NCI-H2029 treated with DMSO at 0.1 percent for 48 hours (cell line): ENCODE data around the gene ASCC1.
"Not testable (repeated sequence)": the region's sequence is repeated elsewhere in the genome, so short reads cannot be mapped to it uniquely, and the experiment has no call there.

Source experiments
- DNase-seq: peaks from one replicate; lab custom pipeline; 2025; lab: John Stamatoyannopoulos, UW

Gene ASCC1

DNA sequence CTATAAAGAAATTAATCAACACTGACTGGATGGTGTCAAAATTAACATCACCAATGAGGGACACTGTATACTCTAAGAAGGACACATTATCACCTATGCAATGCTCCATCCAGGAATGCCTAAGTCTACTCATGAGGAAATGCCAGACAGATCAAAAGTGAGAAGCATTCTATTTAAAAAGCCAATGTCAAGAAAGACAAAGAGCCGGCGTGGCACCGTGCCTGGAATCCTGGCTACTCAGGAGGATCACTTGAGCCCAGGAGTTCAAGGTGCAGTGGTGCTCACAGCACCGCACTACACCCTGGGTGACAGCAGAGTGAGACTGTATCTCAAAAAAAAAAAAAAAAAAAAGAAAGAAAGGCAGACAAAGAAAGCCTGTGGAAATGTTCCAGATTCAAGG lies 45.8 kb downstream of the ASCC1 start:
- no peak for DNase-seq

- no peak for DNase-seq
Observed at GRCh38 chr10:72167118-72167517, 49.0 kb downstream of the ASCC1 start.

GRCh38 chr10:72164617-72165016 lies 51.5 kb downstream of the ASCC1 start:
- no peak for DNase-seq

DNA sequence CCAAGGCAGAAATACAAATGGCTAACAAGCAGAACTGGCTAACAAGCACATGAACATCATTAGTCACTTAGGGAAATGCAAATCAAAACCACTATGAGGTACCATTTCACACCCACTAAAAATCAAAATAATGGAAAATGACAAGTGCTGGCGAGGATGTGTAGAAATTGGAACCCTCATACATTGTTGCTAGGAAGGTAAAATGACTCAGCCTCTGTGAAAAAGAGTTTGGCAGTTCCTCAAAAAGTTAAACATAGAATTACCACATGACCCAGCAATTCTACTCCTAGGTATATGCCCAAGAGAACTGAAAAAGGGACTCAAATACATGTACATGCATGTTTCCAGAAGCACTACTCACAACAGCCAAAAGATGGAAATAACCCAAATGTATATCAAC lies 53.1 kb downstream of the ASCC1 start:
- DNase-seq, result no peak

GRCh38 chr10:72158176-72158575 lies 57.9 kb downstream of the ASCC1 start:
- no peak for DNase-seq

- DNase-seq, result no peak
Observed at GRCh38 chr10:72156223-72156622, 59.9 kb downstream of the ASCC1 start.

GRCh38 chr10:72152286-72152685 lies 63.8 kb downstream of the ASCC1 start:
- no peak for DNase-seq

DNA sequence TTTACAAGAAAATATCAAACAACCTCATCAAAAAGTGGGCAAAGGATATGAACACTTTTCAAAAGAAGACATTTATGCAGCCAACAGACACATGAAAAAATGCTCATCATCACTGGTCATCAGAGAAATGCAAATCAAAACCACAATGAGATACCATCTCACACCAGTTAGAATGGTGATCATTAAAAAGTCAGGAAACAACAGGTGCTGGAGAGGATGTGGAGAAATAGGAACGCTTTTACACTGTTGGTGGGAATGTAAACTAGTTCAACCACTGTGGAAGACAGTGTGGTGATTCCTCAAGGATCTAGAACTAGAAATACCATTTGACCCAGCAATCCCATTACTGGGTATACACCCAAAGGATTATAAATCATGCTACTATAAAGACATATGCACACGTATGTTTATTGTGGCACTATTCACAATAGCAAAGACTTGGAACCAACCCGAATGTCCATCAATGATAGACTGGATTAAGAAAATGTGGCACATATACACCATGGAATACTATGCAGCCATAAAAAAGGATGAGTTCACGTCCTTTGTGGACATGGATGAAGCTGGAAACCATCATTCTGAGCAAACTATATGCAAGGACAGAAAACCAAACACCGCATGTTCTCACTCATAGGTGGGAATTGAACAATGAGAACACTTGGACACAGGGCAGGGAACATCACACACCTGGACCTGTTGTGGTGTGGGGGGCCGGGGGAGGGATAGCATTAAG lies 65.2 kb downstream of the ASCC1 start:
- DNase-seq, result not testable (repeated sequence)

GRCh38 chr10:72147324-72147584 lies 68.8 kb downstream of the ASCC1 start:
- DNase-seq, result not testable (repeated sequence)

DNA sequence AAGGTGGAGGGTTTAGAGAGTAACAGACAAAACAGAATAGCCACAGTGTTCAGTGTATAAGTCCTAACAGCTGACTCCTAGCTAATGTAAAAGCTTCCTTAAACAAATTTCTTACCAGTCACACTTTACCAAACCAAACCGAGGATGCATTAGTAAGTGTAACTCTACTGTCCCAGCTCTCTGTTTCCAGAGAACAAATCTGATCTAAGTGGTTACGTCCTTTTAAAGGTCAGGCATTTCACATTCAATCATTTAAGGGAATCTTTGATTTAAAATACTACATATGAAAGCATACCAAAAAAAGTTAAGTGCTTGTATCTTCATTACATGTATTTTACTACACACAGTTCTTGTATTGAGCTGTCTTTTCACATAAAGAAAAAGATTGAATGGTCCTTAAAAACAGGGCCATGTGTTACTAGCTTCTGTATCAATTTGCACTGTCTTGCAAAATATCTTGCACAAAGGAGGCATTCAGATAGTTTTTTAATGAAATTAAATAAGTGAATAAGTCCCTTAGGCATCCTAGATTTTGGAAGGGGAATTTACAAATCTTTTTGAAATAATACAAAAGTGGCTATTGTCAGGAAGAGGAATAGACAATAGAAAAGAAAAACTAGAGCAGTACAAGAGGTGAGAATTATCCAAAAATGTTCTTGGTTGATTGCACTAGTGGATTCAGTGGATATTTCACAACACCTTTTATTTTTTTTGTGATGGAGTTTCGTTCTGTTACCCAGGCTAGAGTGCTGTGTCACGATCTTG lies 69.3 kb downstream of the ASCC1 start:
- no peak for DNase-seq

DNA sequence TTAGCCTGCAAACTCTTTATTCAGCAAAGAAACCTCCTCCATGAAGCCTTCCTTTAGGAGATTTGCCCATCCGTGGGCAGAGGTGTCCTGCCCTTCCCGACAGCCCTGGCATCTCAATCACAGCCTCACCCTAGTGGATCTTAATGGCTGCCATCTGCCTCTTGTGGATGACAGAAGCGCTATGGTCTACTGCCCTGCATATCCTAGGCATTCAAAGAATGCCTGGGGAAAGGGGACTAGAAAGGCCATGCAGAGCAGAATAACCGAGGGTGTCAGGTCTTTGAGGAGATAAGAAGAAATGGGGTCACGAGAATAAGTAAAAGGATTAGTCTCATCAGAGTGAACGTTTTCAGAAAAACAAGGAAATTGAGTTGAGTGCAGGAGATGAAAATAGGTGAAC lies 70.0 kb downstream of the ASCC1 start:
- DNase-seq, result no peak

DNA sequence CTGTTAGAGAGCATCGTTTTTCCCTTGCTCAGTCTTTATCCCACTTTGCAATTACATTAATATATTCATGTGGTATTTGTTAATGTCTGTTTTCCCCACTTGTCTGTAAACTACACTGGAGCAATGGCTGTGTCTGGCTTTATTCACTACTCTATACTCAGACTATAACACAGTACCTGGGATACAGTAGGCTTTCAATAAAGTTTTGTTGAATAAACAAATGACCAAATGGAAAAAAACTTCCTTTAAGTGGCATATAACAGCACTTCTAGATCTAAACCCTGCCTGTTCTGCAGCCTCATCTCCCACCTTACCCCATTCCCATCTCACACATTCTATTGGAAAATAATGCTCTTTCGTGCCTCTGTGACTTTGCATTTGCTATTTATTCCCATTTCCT lies 70.4 kb downstream of the ASCC1 start:
- DNase-seq, result no peak

- DNase-seq, result no peak
Observed at GRCh38 chr10:72140850-72141249, 75.2 kb downstream of the ASCC1 start.

DNA sequence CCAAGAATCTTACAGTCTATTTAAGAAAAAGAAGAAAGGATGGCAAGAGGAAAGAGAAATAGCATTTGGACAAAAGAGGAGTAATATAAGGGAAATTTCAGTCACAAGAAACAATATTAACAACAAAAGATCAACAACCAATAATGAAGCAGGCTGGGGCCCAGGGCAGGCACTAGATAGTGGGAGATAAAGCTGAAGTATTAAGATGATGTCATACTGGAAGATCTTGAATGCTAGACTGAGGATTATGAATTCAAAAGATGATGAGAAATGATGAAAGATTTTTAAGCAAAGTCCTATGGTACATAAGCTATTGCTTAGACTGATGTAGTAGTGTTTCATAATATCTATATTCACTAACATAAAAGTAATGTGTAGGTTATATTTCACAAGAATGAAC lies 75.9 kb downstream of the ASCC1 start:
- no peak for DNase-seq

GRCh38 chr10:72137583-72137982 lies 78.5 kb downstream of the ASCC1 start:
- no peak for DNase-seq

DNA sequence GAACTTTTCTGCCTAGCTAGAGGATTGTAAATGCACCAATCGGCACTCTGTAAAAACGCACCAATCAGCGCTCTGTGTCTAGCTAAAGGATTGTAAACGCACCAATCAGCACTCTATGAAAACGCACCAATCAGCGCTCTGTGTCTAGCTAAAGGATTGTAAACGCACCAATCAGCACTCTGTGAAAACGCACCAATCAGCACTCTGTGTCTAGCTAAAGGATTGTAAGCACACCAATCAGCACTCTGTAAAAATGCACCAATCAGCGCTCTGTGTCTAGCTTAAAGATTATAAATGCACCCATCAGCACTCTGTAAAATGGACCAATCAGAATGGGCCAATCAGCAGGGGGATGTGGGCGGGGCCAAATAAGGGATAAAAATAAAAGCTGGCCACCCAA lies 79.9 kb downstream of the ASCC1 start:
- DNase-seq, result not testable (repeated sequence)

DNA sequence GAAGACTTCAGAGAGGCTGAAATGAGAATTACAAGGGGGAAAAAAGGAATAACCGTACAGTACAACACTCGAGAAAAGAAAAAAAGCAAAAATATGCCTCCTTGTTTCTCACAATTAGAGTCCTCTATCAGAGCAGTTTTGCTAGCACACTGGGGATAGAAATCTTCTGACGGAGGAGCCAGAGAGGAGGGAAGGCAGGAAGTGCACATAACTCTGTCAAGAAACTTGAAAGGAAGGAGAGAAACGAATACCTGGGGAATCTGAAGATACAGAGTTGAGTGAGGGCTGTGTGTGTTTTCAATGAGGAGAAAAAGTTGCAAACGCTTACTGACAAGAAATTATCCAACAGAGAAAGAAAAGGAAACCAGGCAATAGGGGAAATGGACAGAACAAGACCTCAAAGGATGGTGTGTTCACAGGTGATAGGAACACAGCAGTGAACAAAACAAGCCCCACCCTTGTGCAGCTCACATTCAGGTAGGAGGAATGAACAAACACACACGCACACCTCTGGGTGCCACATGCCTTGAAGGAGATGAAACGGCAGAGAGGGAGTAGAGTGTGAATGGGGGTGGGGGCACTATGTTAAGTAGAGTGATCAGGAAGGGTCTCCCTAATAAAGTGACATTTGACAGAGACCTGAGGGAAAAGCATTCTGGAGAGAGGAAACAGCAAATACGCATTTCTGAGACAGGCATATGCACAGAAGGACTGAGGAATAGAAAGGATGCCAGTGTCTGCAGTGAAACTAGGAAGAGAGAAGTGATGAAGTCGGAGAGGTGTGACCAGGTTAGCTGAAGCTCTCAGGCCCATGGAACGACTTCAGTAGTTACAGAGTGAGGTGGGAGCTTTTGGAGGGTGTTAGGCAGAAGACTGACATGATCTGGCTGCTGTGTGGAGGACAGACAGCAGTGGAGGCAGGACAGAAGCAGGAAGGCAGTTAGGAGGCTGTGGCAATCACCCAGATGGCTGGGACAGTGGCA lies 81.0 kb downstream of the ASCC1 start:
- no peak for DNase-seq

DNA sequence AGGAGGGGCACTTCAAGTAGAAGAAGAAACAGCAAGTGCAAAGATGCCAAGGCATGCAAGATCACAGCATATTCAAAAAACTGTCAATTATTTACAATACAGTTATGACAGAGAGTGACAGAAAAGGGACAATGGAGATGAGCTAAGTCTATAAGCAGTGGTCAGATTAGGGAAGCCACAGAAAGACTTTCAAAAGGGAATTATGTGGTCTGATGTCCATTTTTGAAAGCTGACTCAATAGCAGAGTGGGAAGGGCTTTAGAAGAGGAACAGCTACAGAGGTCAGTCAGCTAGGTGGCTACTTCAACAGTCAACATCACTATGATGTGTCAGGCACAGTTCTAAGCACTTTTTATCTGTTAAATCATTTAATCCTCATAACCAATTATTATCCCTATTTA lies 82.6 kb downstream of the ASCC1 start:
- DNase-seq, result no peak

DNA sequence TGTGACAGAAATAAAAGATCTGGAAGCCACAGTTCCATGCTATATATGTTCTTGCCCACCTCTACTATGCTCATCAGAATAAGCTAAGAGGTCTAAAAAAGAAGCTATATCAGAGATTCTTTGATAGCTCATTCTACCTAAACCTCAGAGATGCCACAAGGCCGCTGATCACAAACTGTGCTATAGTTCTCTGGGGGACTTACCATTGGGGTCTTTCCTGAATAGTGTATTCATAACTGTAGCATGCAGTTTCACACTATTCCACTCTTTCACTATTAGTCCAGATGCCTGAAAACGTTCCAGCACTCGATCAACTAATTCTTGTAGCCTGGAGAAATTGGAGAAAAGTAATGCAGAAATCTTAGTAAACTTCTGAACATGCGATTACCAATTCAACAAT lies 83.2 kb downstream of the ASCC1 start:
- DNase-seq, result no peak

- DNase-seq, result no peak
Observed at GRCh38 chr10:72127571-72127970, 88.5 kb downstream of the ASCC1 start.

DNA sequence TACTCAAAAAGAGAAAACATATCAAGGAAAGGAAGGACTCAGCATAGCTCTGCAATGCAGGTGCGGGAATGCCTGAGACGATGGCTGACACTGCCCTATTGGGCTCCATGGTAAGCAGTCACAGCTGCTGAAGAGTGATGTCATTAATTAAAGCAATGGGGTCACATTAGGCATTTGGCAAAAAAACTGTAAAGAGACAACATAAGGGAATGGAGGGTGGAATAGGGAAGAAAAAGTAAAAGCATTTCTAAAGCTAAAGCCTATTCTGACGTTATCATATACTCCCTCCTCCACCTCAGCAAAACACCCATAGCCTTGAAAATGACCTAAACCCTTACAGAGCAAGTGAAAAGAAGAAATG lies 89.2 kb downstream of the ASCC1 start:
- DNase-seq, result no peak

DNA sequence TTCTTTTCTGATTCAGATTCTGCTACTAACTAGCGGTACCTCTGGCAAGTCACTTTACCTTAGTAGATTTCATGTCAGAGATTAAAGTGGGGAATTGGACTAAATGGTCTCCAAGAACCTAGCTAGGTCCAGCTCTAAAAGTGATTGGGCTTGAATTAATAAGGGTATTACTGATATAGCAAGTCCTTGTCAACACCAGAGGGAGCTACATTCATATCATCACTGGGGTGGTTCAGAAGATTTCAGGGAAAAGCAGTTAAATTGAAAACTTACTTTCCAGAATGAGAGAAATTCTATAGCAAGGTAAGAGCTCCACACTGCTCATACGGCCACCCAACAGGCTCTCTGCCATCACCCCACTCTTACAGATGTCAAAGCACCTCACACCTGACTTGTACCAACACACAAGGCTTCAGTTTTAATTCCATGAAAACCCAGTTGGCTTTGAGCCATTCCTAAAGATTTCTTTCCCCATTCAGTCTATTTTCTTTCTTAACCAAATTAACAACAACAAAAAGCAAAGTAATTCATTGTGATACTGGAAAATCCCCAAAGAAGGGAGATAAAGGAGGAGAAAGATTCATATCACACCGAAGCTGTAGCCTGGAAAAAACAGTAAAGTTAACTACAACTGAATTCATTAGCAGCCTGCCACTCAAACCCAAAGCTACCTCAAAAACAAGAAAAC lies 89.7 kb downstream of the ASCC1 start:
- DNase-seq, result no peak
